ENCODE results near the gene OR52L1. TPM values are rescaled to one million over a fixed set of nuclear protein-coding genes. Genes with fewer than 3 reads are reported as not detected.

OR52L1 gene
- total and polyA plus RNA-seq, 2 of the 8 experiments (the other 6 are each of a cell fraction or from before 2014, with no cell fraction given), result 0.24 TPM; not detected in 1

- TF ChIP-seq CHD7 (IDR thresholded peaks at IDR 0.05; ENCODE audit: insufficient replicate concordance, low read length) (no peak), EP300 (IDR thresholded peaks at IDR 0.05; ENCODE audit: borderline replicate concordance in 1 of 2, low read depth in 2 of 2, low read length in 2 of 2) (no peak), POLR2A (IDR thresholded peaks at IDR 0.05; ENCODE audit: control extremely low read depth in 1 of 2, low read depth in 2 of 2, low read length in 2 of 2) (no peak), USF2 (IDR thresholded peaks at IDR 0.05; ENCODE audit: low read length) (no peak), BRCA1 (IDR thresholded peaks at IDR 0.05; ENCODE audit: low read depth, low read length) (no peak), MAX (IDR thresholded peaks at IDR 0.05) (no peak), RBBP5 (IDR thresholded peaks at IDR 0.05; ENCODE audit: borderline replicate concordance, low read depth, low read length) (no peak), MAFK (IDR thresholded peaks at IDR 0.05; ENCODE audit: low read depth, low read length) (no peak), TAF7 (optimal IDR thresholded peaks at IDR 0.05; ENCODE audit: borderline replicate concordance, low read depth, low read length) (no peak)
Measured at GRCh38 chr11:5989203-5989602, 2.4 kb upstream of the OR52L1 start (continued).

All from H1 (cell line).